IMR-90 (cell line): ENCODE results near the gene PREB. TPM values are rescaled to one million over a fixed set of nuclear protein-coding genes. Genes with fewer than 3 reads are reported as not detected.

Experiments
- ATAC-seq: fragments of 200-7000 bp; cut with Tn5 transposase; 2 replicates; pipeline ENCODE4 v1.9.1; 2020; ENCODE audit warnings: low read depth, mild to moderate bottlenecking, moderate library complexity
- BruUV-seq: library from RNA; stranded (reverse); fragments of 400-500 nt; replicated peaks from 2 replicates; lab custom pipeline; 2021; lab: Mats Ljungman, UMichigan
- CTCF ChIA-PET: fragments of 300-600 bp; formaldehyde crosslinking; extraction: SDS; loops from one replicate; lab custom pipeline; 2021; ENCODE audit warnings: antibody characterized with exemption; lab: Yijun Ruan, JAX
- POLR2A ChIA-PET: fragments of 300-600 bp; sonication (Branson Sonifier 250); formaldehyde crosslinking; loops from one replicate; lab custom pipeline; 2022; ENCODE audit warnings: antibody characterized with exemption; ENCODE audit not compliant: unreplicated experiment; lab: Charles Lee
- DNase-seq: peaks from one replicate; pipeline ENCODE4 v3.0.0; 2013
- H2AFZ ChIP-seq: replicated peaks from 2 replicates; pipeline ENCODE3; 2013; ENCODE audit warnings: low read length, mild to moderate bottlenecking; ENCODE audit not compliant: poor library complexity
- H2AK5ac ChIP-seq: 2 replicates; pipeline ENCODE4 v1.6.1; 2013; ENCODE audit warnings: low read depth, low read length, inconsistent platforms
- H2AK9ac ChIP-seq: replicated peaks from 2 replicates; pipeline ENCODE3; 2013; ENCODE audit warnings: mild to moderate bottlenecking, low read depth, low read length, moderate library complexity; ENCODE audit not compliant: poor library complexity
- H2BK120ac ChIP-seq: 2 replicates; pipeline ENCODE4 v1.6.1; 2013; ENCODE audit warnings: low read depth, low read length, inconsistent platforms
- H2BK15ac ChIP-seq: 3 replicates; pipeline ENCODE4 v1.6.1; 2013; ENCODE audit warnings: low read depth, low read length, inconsistent platforms
- H2BK20ac ChIP-seq: 2 replicates; pipeline ENCODE4 v1.6.1; 2013; ENCODE audit warnings: low read depth, mild to moderate bottlenecking, inconsistent platforms, low read length, moderate library complexity
- H2BK5ac ChIP-seq: 2 replicates; pipeline ENCODE4 v1.6.1; 2013; ENCODE audit warnings: mild to moderate bottlenecking, low read depth, low read length, inconsistent platforms; ENCODE audit not compliant: poor library complexity, severe bottlenecking
- H3K14ac ChIP-seq: replicated peaks from 2 replicates; pipeline ENCODE4 v1.6.1; 2013; ENCODE audit warnings: low read depth, low read length, inconsistent platforms
- H3K18ac ChIP-seq: 2 replicates; pipeline ENCODE4 v1.6.1; 2013; ENCODE audit warnings: low read depth, low read length, control low read depth
- H3K23ac ChIP-seq: 2 replicates; pipeline ENCODE4 v1.6.1; 2013; ENCODE audit warnings: low read depth, low read length, inconsistent platforms
- H3K27ac ChIP-seq: 2 replicates; pipeline ENCODE4 v1.5.1; 2013; ENCODE audit warnings: mild to moderate bottlenecking, control low read depth, low read length; ENCODE audit not compliant: insufficient read depth
- H3K27me3 ChIP-seq: 2 replicates; pipeline ENCODE4 v1.6.1; 2013; ENCODE audit warnings: low read length; ENCODE audit not compliant: control insufficient read depth, insufficient read depth
- H3K36me3 ChIP-seq: 2 replicates; pipeline ENCODE4 v1.6.1; 2013; ENCODE audit warnings: low read length, mixed read lengths; ENCODE audit not compliant: control insufficient read depth, insufficient read depth
- H3K4ac ChIP-seq: 2 replicates; pipeline ENCODE4 v1.6.1; 2013; ENCODE audit warnings: low read depth, low read length, inconsistent platforms
- H3K4me1 ChIP-seq: 2 replicates; pipeline ENCODE4 v1.6.1; 2013; ENCODE audit warnings: low read length, mixed read lengths; ENCODE audit not compliant: control insufficient read depth, insufficient read depth
- H3K4me2 ChIP-seq: 2 replicates; pipeline ENCODE4 v1.6.1; 2013; ENCODE audit warnings: low read depth, mild to moderate bottlenecking, control low read depth, low read length, moderate library complexity
- H3K4me3 ChIP-seq: 2 replicates; pipeline ENCODE4 v1.5.1; 2013; ENCODE audit warnings: low read depth, mild to moderate bottlenecking, control low read depth, low read length, moderate library complexity; ENCODE audit not compliant: insufficient read depth
- H3K56ac ChIP-seq: 2 replicates; pipeline ENCODE4 v1.6.1; 2013; ENCODE audit warnings: low read length, inconsistent platforms; ENCODE audit not compliant: insufficient read depth; ENCODE audit errors: extremely low read depth
- H3K79me1 ChIP-seq, 2 experiments: 2 replicates each; pipeline ENCODE4 v1.6.1; 2013; ENCODE audit warnings: low read length in 2 of 2, inconsistent platforms in 1 of 2, low read depth in 1 of 2
- H3K9ac ChIP-seq: 2 replicates; pipeline ENCODE4 v1.6.1; 2013; ENCODE audit warnings: low read depth, low read length, control low read depth
- H3K9me1 ChIP-seq: 2 replicates; pipeline ENCODE4 v1.6.1; 2013; ENCODE audit warnings: low read length, inconsistent platforms; ENCODE audit not compliant: insufficient read depth
- H3K9me3 ChIP-seq: 2 replicates; pipeline ENCODE4 v1.6.1; 2013; ENCODE audit warnings: low read length; ENCODE audit not compliant: control insufficient read depth, insufficient read depth
- H4K20me1 ChIP-seq: 2 replicates; pipeline ENCODE4 v1.6.1; 2013; ENCODE audit warnings: low read length, inconsistent platforms; ENCODE audit not compliant: insufficient read depth
- H4K5ac ChIP-seq: 2 replicates; pipeline ENCODE4 v1.6.1; 2013; ENCODE audit warnings: mild to moderate bottlenecking, low read depth, low read length, control low read depth
- H4K8ac ChIP-seq, 2 experiments: 2 replicates each; pipeline ENCODE4 v1.6.1; 2013; ENCODE audit warnings: low read depth in 2 of 2, low read length in 2 of 2, control low read depth in 1 of 2, inconsistent platforms in 1 of 2
- H4K91ac ChIP-seq: 2 replicates; pipeline ENCODE4 v1.6.1; 2013; ENCODE audit warnings: low read depth, low read length, inconsistent platforms; ENCODE audit not compliant: insufficient read depth
- BHLHE40 ChIP-seq: fragments of 150-350 bp; IDR thresholded peaks from 2 replicates; pipeline ENCODE4 v1.6.1; 2016; ENCODE audit warnings: mild to moderate bottlenecking, low read depth, low read length
- CEBPB ChIP-seq: IDR thresholded peaks from 2 replicates; pipeline ENCODE4 v1.6.1; 2012; ENCODE audit warnings: low read depth, low read length, improper control_type of control experiment
- CHD1 ChIP-seq: IDR thresholded peaks from 2 replicates; pipeline ENCODE4 v1.6.1; 2012; ENCODE audit warnings: low read depth, low read length, improper control_type of control experiment
- FOS ChIP-seq: fragments of 150-350 bp; IDR thresholded peaks from 2 replicates; pipeline ENCODE4 v1.6.1; 2016; ENCODE audit warnings: low read depth, low read length
- MAFK ChIP-seq: IDR thresholded peaks from 2 replicates; pipeline ENCODE4 v1.6.1; 2012; ENCODE audit warnings: low read depth, low read length, improper control_type of control experiment
- MAZ ChIP-seq: IDR thresholded peaks from 2 replicates; pipeline ENCODE4 v1.6.1; 2012; ENCODE audit warnings: low read depth, mild to moderate bottlenecking, low read length, improper control_type of control experiment, moderate library complexity, borderline replicate concordance
- MXI1 ChIP-seq: IDR thresholded peaks from 2 replicates; pipeline ENCODE4 v1.6.1; 2012; ENCODE audit warnings: low read depth, mild to moderate bottlenecking, low read length, moderate library complexity, borderline replicate concordance
- NFE2L2 ChIP-seq: fragments of 150-350 bp; IDR thresholded peaks from 2 replicates; pipeline ENCODE4 v1.6.1; 2016; ENCODE audit warnings: low read depth, mild to moderate bottlenecking, low read length
- POLR2A ChIP-seq: IDR thresholded peaks from 2 replicates; pipeline ENCODE4 v1.6.1; 2012; ENCODE audit warnings: mild to moderate bottlenecking, low read depth, low read length
- RAD21 ChIP-seq: IDR thresholded peaks from 2 replicates; pipeline ENCODE4 v1.6.1; 2012; ENCODE audit warnings: low read length, improper control_type of control experiment
- RCOR1 ChIP-seq: IDR thresholded peaks from 2 replicates; pipeline ENCODE4 v1.6.1; 2012; ENCODE audit warnings: mild to moderate bottlenecking, low read length, improper control_type of control experiment; ENCODE audit not compliant: insufficient replicate concordance
- RFX5 ChIP-seq: IDR thresholded peaks from 2 replicates; pipeline ENCODE4 v1.8.0; 2012; ENCODE audit warnings: low read depth, mild to moderate bottlenecking, low read length, moderate library complexity
- SMC3 ChIP-seq: fragments of 150-350 bp; IDR thresholded peaks from 2 replicates; pipeline ENCODE4 v1.6.1; 2016; ENCODE audit warnings: low read depth, mild to moderate bottlenecking, antibody characterized with exemption, low read length, moderate library complexity
- WGBS, 2 experiments: methylation state at CpG; one replicate each; pipeline versions ENCODE4 v1.1.5 to v1.1.7; 2013; ENCODE audit warnings: missing lambda C conversion rate in 2 of 2; ENCODE audit not compliant: insufficient read length in 1 of 2; ENCODE audit errors: extremely low coverage in 2 of 2; 5-methylcytosine and 5-hydroxymethylcytosine counted together
- dilution Hi-C: fragments of 300-500 bp; cut with HindIII; formaldehyde crosslinking; loops from one replicate; pipeline ENCODE4 v1.14.3; 2018; ENCODE audit warnings: low sequenced_read_pairs; ENCODE audit not compliant: unreplicated experiment
- in situ Hi-C: fragments of 300-500 bp; cut with MboI; formaldehyde crosslinking; loops from 3 replicates; pipeline ENCODE4 v1.14.3; 2019; ENCODE audit warnings: low sequenced_read_pairs, inconsistent platforms, mixed read lengths
- intact Hi-C: fragments of 100-400 bp; cut with micrococcal nuclease; formaldehyde crosslinking; loops from 2 replicates; pipeline ENCODE4 v1.10.0; 2022
- polyA plus RNA-seq, 3 experiments: library from polyadenylated mRNA; depleted of rRNA; stranded (reverse); fragments of >200 nt; gene quantifications; 2 replicates each; pipeline ENCODE4 v1.2.3, GENCODE V29; 2012; ENCODE audit warnings: low replicate concordance in 1 of 3
- total RNA-seq: library from RNA; depleted of rRNA; stranded (reverse); fragments of >200 nt; gene quantifications from 2 replicates; pipeline ENCODE4 v1.2.3, GENCODE V29; 2012
- TF ChIP-seq, protein P1 (sequence below): conservative IDR thresholded peaks from 2 replicates; pipeline ENCODE4 v1.5.1; 2012; ENCODE audit warnings: mild to moderate bottlenecking, low read depth, low read length, improper control_type of control experiment
- TF ChIP-seq, protein P2 (sequence below): fragments of 150-350 bp; IDR thresholded peaks from 2 replicates; pipeline ENCODE4 v1.6.1; 2016; ENCODE audit warnings: low read depth, mild to moderate bottlenecking, low read length, moderate library complexity, borderline replicate concordance

Gene PREB
- total and polyA plus RNA-seq, 2 of the 4 experiments (the other 2 are of a cell fraction) = 38.9 to 52.2 TPM

DNA sequence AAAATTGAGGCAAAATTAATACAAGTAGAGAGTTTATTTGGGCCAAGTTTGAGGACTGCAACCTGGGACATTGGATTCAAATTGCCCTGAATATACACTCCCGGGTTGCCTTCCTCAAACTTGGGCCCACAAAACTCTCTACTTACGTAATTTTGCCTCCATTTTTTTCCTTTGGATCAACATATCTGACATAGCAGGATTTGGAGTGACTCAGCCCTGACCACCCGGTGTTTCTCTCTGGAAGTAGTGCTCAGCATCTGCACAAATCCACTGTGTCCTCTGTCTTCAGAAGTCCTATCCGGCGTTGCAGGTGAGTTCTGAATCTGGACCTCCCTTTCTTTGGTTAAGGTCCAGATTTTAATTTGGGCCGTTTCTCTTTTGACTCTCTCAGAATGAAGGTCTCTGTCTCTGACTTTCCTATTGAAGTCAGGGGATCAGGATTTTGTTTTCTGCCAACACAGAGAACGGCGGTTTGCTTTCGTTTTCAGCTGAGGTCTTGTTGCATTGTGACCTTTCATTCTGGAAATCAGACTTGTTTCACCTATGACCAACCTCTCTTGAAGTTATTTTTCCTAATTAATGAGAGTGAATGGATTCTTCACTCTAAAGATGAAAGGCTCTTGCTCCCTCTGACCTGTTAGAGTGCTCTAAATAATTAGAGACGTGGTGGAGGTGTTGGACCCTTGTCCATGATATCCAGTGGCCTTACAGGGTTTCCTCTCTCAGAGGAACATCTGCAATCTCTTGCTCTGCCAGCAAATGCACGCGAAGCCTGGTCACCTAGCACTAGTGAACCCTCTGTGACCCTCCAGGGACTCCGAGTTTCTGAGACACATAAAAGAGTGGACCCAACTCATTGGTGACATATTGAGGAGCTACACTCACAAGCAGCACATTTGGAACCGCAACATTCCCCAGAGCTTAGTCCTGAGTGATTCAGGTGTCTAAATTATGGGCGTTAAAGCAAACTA lies 28.0 kb upstream of the PREB start:
- Histone ChIP-seq H4K8ac (no peak overlapping the region), H3K79me1 (no peaks in the 10 kb centered on the region), H3K27ac (no peak overlapping the region), H3K9ac (no peak overlapping the region), H3K4me2 (no peak overlapping the region), H3K18ac (no peak overlapping the region), H3K4me1 (no peaks in the 10 kb centered on the region), H2BK20ac (no peak overlapping the region), H3K56ac (no peak overlapping the region), H4K20me1 (no peaks in the 10 kb centered on the region), H4K91ac (no peak overlapping the region), H3K9me1 (no peaks in the 10 kb centered on the region), H3K27me3 (peaks cover 29% of the 10 kb centered on the region), H3K36me3 (no peaks in the 10 kb centered on the region), H2AK9ac (no peak overlapping the region), H3K14ac (no peak overlapping the region), H3K4ac (no peak overlapping the region), H3K9me3 (no peaks in the 10 kb centered on the region), H3K4me3 (no peak overlapping the region), H4K5ac (no peak overlapping the region), H2BK5ac (no peak overlapping the region), H3K23ac (no peak overlapping the region), H2AK5ac (no peak overlapping the region), H2BK15ac (no peak overlapping the region), H2BK120ac (no peak overlapping the region), H2AFZ (no peak overlapping the region)
- WGBS, 2 experiments = 70% methylated on average over 7 of the region's 15 CpGs; no CpG with 5 or more reads in 1 of the 2 experiments
- ATAC-seq = peak; percentile 73
- in situ Hi-C loops (no loop called here), dilution Hi-C loops (no loop called here), intact Hi-C loops (no loop called here)
- no TSS peak for BruUV-seq
- ChIA-PET POLR2A (no interaction called here), CTCF (interaction anchor here (0.6 kb wide), 1 partner anchor 13 kb away, joined by 3 read pairs; no protein-coding TSS in a partner anchor)
- TF ChIP-seq RCOR1 = no peak
- no peak for TF ChIP-seq FOS
- TF ChIP-seq NFE2L2 = no peak
- TF ChIP-seq MAZ = no peak
- no peak for TF ChIP-seq RAD21
- peak; percentile 19; the same call in 1 of the 2 replicates for TF ChIP-seq MAFK
- no peak for TF ChIP-seq CHD1
- no peak for TF ChIP-seq BHLHE40
- no peak for TF ChIP-seq POLR2A
- TF ChIP-seq SMC3 = no peak
- TF ChIP-seq RFX5 = no peak
- no peak for TF ChIP-seq MXI1
- TF ChIP-seq, protein P1, sequence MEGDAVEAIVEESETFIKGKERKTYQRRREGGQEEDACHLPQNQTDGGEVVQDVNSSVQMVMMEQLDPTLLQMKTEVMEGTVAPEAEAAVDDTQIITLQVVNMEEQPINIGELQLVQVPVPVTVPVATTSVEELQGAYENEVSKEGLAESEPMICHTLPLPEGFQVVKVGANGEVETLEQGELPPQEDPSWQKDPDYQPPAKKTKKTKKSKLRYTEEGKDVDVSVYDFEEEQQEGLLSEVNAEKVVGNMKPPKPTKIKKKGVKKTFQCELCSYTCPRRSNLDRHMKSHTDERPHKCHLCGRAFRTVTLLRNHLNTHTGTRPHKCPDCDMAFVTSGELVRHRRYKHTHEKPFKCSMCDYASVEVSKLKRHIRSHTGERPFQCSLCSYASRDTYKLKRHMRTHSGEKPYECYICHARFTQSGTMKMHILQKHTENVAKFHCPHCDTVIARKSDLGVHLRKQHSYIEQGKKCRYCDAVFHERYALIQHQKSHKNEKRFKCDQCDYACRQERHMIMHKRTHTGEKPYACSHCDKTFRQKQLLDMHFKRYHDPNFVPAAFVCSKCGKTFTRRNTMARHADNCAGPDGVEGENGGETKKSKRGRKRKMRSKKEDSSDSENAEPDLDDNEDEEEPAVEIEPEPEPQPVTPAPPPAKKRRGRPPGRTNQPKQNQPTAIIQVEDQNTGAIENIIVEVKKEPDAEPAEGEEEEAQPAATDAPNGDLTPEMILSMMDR = no peak
- peak; percentile 22; the same call in 1 of the 2 replicates for TF ChIP-seq CEBPB
- TF ChIP-seq, protein P2, sequence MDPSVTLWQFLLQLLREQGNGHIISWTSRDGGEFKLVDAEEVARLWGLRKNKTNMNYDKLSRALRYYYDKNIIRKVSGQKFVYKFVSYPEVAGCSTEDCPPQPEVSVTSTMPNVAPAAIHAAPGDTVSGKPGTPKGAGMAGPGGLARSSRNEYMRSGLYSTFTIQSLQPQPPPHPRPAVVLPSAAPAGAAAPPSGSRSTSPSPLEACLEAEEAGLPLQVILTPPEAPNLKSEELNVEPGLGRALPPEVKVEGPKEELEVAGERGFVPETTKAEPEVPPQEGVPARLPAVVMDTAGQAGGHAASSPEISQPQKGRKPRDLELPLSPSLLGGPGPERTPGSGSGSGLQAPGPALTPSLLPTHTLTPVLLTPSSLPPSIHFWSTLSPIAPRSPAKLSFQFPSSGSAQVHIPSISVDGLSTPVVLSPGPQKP = no peak
- DNase-seq = peak; percentile 62
